ENCODE results near the gene BTNL8.
"Not testable (repeated sequence)": the region's sequence is repeated elsewhere in the genome, so short reads cannot be mapped to it uniquely, and the experiment has no call there.

BTNL8 gene

DNA sequence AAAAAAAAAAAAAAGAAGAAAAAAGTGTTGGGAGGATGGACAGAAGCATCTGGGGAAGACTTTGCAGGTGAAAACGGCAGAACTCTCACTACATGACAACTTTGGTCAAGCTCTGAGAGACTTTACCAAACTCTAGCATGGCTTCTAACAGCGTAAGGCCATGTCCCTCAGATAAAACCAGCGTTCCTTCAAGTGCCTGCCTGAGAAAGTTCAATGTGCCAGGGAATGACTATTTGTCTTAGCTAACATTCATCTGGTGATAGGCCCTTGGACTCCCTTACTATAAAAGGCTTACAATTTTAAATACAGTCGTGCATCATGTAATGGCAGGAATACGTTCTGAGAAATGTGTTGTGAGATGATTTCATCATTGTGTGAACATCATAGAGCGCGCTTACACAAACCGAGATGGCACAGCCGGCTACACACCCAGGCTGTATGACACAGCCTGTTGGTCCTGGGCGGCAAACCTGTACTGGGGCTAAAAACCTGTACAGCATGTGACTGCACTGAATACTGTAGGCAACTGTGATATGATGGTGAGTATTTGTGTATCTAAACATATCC is 23.0 kb upstream of the BTNL8 start:
- DNase-seq, result no peak

- not testable (repeated sequence) for DNase-seq
These were observed 13.0 kb upstream of the BTNL8 start for GRCh38 chr5:180885845-180886529.

DNA sequence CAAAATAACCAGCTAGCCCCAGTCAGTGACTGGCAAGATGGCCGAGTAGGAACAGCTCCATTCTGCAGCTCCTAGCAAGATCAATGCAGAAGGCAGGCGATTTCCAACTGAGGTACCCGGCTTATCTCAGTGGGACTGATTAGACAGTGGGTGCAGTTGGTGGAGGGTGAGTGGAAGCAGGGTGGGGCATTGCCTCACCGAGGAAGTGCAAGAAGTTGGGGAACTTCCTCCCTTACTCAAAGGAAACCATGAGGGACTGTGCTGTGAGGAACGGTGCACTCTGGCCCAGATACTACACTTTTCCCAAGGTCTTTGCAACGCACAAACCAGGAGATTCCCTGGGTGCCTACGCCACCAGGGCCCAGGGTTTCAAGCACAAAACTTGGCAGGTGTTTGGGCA is 9.6 kb upstream of the BTNL8 start:
- no peak for DNase-seq

DNA sequence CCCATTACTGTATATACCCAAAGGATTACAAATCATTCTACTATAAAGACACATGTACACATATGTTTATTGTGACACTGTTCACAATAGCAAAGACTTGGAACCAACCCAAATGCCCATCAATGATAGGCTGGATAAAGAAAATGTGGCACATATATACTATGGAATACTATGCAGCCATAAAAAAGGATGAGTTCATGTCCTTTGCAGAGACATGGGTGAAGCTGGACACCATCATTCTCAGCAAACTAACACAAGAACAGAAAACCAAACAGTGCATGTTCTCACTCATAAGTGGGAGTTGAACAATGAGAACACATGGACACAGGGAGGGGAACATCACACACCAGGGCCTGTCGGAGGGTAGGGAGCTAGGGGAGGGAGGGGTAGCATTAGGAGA is 3.6 kb upstream of the BTNL8 start:
- DNase-seq, result not testable (repeated sequence)

GRCh38 chr5:180900178-180900577 is 1.2 kb downstream of the BTNL8 start:
- DNase-seq, result no peak

DNA sequence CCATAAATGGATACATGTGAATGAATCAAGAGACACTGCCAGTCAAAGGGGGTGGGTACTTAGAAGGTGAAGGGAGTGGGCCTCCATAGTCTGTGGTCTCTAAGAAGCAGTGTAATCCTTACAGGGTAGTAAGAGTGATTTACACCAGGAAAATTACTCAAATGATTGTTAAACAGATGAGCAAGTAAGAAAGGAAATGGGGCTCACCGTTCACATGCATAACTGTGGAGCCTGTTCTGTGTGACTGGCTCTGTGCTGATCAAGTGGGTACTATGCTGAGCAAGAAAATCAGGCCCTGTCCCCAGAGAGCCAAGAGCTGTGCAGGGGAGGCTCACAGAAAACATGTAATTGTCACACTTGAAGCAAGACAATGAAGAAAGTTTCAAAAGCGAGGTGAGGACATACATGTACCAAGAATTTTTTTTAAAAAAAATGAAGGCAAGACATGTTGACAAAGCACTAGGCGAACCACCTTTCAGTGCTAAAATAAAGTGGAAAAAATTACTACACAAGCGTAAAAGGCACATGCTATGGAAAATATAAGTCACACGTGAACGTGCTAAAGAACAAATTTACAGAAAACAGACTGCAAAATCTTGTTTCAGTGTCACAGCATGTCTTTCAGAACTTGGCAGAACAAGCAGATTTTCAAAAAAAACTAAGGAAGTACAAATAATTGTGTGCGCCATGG is 2.5 kb downstream of the BTNL8 start:
- DNase-seq, result no peak

- no peak for DNase-seq
These were observed 9.4 kb downstream of the BTNL8 start for GRCh38 chr5:180908400-180908799.

DNA sequence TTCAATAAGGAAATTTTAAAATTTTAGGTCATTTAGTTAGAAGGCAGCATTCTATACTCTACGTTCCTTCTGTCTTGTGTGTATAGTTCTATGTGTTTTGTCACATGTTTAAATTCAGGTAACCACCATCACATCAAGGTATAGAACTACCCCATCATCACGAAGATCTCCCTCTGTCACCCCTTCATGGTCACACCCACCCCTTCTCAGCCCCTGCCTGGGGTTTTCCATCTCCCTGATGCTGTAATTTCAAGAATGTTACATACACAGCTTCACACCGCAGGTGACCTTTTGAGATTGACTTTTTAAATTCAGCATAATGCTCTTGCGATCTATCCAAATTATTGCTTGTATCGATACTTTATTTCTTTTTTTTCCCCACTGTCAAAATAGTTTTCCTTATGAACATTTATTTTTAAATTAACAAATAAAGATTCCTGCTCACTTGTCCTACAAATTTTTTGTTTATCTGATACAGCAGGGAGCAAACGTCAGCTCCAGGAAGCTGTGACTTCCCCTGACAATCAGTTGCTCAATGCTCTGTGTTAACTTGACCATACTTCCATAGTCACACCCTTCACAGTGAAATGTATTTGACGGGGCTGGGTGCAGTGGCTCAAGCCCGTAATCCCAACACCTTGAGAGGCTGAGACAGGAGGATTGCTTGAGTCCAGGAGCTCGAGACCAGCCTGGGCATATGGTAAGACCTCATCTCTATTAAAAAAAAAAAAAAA is 10.2 kb downstream of the BTNL8 start:
- DNase-seq, result no peak

- DNase-seq, result no peak
These were observed 10.8 kb downstream of the BTNL8 start for GRCh38 chr5:180909782-180910181.

DNA sequence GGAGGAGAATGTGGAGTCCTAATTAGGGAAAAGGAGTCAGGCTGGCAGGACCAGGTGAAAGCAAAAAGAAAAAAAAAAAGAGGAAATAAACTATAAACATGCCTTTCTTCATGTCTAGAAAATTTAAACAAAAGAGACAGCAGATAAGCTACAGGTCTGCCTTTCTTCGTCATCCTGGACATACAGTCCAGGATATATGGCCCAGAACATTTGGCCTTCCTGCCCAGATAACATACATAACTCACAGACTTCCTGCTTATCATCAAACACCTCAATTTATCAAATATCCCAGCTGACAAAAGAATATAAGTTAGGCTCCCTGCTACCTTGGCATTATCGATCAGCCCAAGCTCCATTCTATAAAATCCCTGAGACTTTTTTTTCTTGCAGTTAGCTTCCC is 11.2 kb downstream of the BTNL8 start:
- no peak for DNase-seq

- DNase-seq, result no peak
These were observed 11.8 kb downstream of the BTNL8 start for GRCh38 chr5:180910735-180911134.

DNA sequence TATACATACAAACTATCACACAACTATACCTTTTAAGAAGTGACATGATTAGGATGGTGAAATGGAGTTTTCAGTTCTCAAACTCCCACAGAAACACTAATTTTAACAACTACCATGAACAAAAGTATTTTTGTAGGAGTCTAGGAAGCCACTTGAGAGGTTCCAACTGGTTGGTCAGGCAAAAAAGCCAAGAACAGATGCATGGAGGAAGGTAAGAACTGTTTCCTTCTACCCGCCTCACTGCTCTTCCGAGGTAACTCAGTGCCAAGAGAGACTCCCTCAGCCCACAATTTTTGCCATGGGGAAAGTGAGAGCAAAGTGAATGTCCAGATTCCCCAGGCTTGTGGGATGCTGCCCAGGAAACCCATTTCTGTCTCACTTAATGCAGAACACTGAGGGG is 15.7 kb downstream of the BTNL8 start:
- DNase-seq, result no peak

GRCh38 chr5:180915924-180916323 is 17.0 kb downstream of the BTNL8 start:
- DNase-seq, result no peak

DNA sequence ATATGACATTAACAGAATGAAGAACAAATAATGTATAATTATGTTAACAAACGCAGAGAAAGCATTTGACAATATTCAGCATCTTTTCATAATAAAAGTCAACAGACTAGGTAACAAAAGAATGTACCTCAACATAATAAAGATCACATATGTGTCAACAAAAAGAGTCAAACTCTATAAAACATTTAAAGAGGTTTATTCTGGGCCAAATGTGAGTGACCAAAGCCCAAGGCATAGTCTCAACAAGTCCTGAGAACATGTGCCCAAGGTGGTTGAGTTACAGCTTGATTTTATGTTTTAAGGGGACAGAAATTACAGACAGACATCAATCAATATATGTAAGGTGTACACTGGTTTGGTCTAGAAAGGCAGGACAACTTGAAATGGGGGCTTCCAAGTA is 19.4 kb downstream of the BTNL8 start:
- DNase-seq, result no peak

DNA sequence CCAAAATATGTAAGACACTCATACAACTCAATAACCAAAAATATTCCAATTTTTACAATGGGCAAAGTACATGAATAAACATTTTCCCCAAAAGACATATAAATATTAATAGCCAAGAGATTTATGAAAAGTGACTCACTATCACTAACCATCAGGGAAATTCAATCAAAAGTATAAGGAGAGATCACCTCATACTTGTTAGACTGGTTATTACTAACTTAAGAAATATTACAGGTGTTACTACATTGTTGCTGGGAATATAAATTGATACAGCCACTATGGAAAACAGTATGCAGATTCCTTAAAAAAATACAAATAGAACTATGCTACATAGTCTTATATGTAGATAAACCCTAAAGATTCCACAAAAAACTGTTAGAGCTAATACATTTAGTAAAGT is 21.8 kb downstream of the BTNL8 start:
- DNase-seq, result no peak

GRCh38 chr5:180922932-180923331 is 24.0 kb downstream of the BTNL8 start:
- no peak for DNase-seq

- no peak for DNase-seq
These were observed 33.7 kb downstream of the BTNL8 start for GRCh38 chr5:180932660-180933059.

- no peak for DNase-seq
These were observed 36.2 kb downstream of the BTNL8 start for GRCh38 chr5:180935203-180935602.

- DNase-seq, result no peak
These were observed 39.3 kb downstream of the BTNL8 start for GRCh38 chr5:180938294-180938693.

DNA sequence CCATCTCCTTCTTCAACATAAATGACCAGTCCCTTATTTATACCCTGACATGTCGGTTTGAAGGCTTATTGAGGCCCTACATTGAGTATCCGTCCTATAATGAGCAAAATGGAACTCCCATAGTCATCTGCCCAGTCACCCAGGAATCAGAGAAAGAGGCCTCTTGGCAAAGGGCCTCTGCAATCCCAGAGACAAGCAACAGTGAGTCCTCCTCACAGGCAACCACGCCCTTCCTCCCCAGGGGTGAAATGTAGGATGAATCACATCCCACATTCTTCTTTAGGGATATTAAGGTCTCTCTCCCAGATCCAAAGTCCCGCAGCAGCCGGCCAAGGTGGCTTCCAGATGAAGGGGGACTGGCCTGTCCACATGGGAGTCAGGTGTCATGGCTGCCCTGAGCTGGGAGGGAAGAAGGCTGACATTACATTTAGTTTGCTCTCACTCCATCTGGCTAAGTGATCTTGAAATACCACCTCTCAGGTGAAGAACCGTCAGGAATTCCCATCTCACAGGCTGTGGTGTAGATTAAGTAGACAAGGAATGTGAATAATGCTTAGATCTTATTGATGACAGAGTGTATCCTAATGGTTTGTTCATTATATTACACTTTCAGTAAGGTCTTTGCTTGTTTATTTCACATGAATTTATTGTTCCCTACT is 51.5 kb downstream of the BTNL8 start:
- DNase-seq, result no peak

GRCh38 chr5:180959661-180960060 is 60.7 kb downstream of the BTNL8 start:
- no peak for DNase-seq

GRCh38 chr5:180960209-180960608 is 61.2 kb downstream of the BTNL8 start:
- no peak for DNase-seq

DNA sequence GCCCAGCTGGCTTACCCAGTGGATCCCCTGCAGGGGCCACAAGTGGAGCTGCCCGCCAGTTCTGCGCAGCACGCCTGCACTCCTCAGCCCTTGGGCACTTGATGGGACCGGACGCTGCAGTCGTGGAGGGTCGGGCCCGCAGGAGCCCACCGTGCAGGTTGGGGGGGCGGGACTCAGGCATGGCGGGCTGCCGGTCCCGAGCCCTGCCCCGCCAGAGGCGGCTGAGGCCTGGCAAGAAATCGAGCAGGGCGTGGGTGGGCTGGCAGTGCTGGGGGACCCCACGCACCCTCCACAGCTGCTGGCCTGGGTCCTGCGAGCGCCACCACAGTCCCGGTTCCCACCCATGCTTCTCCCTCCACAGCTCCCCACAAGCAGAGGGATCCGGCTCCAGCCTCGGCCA is 70.4 kb downstream of the BTNL8 start:
- DNase-seq, result no peak

Data from left hindlimb (tissue), 1 donor.